Erythroblast (primary cell): Measurements from ENCODE around the gene ANKRD6.

Source experiments
- GATA1 ChIP-seq: IDR thresholded peaks from 2 replicates; pipeline ENCODE4 v1.6.1; 2011; ENCODE audit warnings: low read depth, mild to moderate bottlenecking, control low read depth, low read length, moderate library complexity
- POLR2A ChIP-seq: IDR thresholded peaks from 2 replicates; pipeline ENCODE4 v1.6.1; 2011; ENCODE audit warnings: mild to moderate bottlenecking, low read length

DNA sequence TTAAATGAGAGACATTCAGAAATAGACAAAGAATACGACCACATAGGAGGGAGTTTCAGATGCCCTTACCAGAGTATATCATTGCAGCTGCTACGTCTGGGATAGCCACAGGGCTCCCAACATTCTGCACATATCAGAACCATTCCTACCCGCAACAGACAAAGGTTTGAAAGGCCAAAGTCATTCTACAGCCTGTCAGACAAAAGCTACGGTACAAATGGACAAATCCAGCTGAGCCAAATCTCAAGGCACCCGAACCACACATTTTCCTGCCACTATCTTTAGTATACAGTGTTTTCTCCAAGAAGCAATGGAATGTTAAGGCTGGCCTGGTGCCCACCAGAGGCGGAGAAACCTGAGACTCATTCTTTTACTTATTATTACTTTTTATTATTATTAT is 236.1 kb downstream of the ANKRD6 start:
- no peak for TF ChIP-seq POLR2A
- TF ChIP-seq GATA1 = no peak
